ENCODE measurements around the gene CTH.
"Not testable (repeated sequence)": the region's sequence is repeated elsewhere in the genome, so short reads cannot be mapped to it uniquely, and the experiment has no call there.

The CTH gene

DNA sequence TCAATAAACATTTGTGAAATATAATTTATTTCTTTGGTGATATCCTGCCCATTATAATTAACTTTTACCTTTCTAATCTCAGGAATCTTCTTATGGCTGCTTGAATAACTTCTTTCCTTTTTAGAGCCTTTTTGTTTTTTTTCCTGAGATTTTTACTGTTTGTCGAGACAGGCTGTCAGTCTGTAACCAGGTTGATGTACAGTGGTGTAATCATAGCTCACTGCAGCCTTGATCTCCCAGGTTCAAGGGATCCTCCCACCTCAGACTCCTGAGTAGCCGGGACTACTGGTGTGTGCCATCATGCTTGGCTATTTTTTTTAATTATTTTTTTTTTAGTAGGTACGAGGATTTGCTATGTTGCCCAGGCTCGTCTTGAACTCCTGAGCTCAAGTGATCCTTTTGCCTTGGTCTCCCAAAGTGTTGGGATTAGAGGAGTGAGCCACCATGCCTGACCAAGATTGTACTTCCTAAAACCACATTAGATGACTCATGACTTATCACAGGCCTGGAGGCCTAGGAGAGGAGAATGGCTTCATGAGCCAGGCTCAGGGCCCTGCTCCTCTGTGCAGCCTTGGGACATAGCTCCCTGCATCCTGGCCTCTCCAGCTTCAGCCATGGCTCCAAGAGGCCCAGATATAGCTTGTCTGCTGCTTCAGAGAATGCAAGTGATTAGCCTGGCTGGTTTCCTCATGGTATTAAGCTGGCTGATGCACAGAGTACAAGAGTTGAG lies 48.6 kb downstream of the CTH start:
- no peak for DNase-seq

- DNase-seq = peak; percentile 37
Observed at GRCh38 chr1:70460740-70461713, 50.0 kb downstream of the CTH start.

- no peak for DNase-seq
Observed at GRCh38 chr1:70462611-70463010, 51.5 kb downstream of the CTH start.

- no peak for DNase-seq
Observed at GRCh38 chr1:70465911-70466310, 54.8 kb downstream of the CTH start.

- no peak for DNase-seq
Observed at GRCh38 chr1:70467531-70467930, 56.5 kb downstream of the CTH start.

- no peak for DNase-seq
Observed at GRCh38 chr1:70468180-70468579, 57.1 kb downstream of the CTH start.

GRCh38 chr1:70469184-70469583 lies 58.1 kb downstream of the CTH start:
- DNase-seq = not testable (repeated sequence)

DNA sequence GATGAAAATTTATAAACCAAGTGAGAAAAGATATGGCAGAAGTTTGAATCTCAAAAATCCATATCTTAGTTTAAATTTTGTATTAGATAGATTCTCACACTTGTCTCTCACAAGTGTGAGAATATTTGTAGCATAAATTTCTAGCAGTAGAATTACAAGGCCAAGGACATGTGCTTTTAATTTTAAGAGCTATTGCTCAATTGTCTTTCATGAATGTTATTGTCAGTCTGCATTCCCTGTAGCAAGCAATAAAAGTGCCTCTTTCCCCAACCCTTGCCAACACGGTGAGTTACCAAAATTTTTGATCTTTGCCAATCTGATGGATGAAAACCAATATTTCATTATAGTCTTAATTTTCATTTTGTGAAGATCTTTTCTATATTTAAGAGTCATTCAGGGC lies 64.0 kb downstream of the CTH start:
- DNase-seq = no peak

GRCh38 chr1:70477090-70477489 lies 66.0 kb downstream of the CTH start:
- DNase-seq = no peak

DNA sequence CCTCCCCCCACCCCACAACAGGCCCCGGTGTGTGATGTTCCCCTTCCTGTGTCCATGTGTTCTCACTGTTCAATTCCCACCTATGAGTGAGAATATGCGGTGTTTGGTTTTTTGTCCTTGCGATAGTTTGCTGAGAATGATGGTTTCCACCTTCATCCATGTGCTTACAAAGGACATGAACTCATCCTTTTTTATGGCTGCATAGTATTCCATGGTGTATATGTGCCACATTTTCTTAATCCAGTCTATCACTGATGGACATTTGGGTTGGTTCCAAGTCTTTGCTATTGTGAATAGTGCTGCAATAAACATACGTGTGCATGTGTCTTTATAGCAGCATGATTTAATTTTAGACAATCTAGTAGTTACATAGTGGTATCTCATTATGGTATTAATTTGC lies 66.8 kb downstream of the CTH start:
- not testable (repeated sequence) for DNase-seq

- no peak for DNase-seq
Observed at GRCh38 chr1:70483342-70483741, 72.3 kb downstream of the CTH start.

- DNase-seq = no peak
Observed at GRCh38 chr1:70485624-70486023, 74.6 kb downstream of the CTH start.

GRCh38 chr1:70486676-70487458 lies 75.8 kb downstream of the CTH start:
- no peak for DNase-seq

DNA sequence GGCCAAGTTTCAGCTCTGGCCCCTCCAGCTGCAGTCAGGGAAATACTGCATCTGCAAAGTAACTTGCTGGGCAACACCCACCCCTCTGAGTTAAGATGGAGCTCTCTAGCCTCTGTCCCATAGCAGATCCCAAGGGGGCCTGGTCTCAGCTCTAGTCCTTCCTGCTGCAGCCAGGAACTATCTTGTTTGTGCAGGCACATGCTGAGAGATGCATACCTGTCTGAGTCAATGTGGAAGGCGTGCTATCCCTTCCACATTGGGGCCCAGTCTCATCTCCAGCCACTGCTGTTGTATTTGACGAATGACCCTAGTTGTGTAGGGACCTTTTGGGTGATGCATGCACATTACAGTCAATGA lies 76.4 kb downstream of the CTH start:
- DNase-seq = no peak

DNA sequence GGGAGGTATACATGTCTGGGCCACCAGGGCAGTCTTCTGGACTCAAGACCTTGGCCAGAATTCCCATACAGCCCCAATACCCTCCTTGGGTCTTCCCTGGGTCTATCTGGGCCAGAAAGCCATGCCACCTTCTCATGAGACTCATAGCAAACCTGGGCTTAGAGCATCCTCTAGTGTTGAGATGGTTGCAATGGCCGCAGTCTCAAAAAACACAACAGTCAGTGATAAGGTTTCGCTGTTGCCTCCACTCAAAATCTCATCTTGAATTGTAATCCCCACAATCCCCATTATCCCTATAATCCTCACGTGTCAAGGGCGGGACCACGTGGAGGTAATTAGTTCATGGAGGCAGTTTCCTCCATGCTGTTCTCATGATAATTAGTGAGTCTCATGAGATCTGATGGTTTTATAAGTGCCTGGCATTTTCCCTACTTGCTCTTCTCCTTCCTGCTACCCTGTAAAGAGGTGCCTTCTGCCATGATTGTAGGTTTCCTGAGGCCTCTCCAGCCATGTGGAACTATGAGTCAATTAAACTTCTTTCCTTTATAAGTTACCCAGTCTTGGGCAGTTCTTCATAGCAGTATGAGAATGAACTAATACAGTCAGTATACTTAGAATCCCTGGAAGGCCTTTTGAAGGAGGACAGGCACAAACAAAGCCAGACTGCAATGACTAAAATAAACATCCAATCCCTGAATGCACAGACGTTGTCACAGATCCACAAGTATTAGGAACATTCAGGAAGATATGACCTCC lies 77.0 kb downstream of the CTH start:
- DNase-seq = peak; percentile 83

Measured in NCI-H524 treated with DMSO at 0.1 percent for 48 hours (cell line).